Vagina (tissue), 2 donors: Measurements from ENCODE around the gene MKRN2OS.

Experiments used
- CTCF ChIP-seq, 3 experiments: fragments of 450-650 bp in 2 of 3; fragments of 200-600 bp in 1 of 3; sonication (generic) in 1 of 3; IDR thresholded peaks; one replicate each; pipeline ENCODE4 v1.5.1; 2017 to 2019; ENCODE audit warnings: antibody characterized with exemption in 3 of 3, mild to moderate bottlenecking in 2 of 3, moderate library complexity in 2 of 3
- POLR2A ChIP-seq, 2 donors: fragments of 450-650 bp; IDR thresholded peaks; one replicate each; pipeline ENCODE4 v1.6.1; 2017; ENCODE audit warnings: antibody characterized with exemption in 2 of 2, mild to moderate bottlenecking in 2 of 2, moderate library complexity in 2 of 2

GRCh38 chr3:12593473-12593872 lies 48.2 kb upstream of the MKRN2OS start:
- TF ChIP-seq POLR2A (IDR thresholded peaks at IDR 0.05) (no peak), CTCF (IDR thresholded peaks at IDR 0.05) (no peak)
